NOMO-1 treated with dmso at 0.1 percent for 144 hours (cell line): Measurements from ENCODE around the gene CTIF.

Experiments used
- DNase-seq: peaks from one replicate; lab custom pipeline; 2025; ENCODE audit not compliant: unreplicated experiment; lab: John Stamatoyannopoulos, UW

CTIF gene

DNA sequence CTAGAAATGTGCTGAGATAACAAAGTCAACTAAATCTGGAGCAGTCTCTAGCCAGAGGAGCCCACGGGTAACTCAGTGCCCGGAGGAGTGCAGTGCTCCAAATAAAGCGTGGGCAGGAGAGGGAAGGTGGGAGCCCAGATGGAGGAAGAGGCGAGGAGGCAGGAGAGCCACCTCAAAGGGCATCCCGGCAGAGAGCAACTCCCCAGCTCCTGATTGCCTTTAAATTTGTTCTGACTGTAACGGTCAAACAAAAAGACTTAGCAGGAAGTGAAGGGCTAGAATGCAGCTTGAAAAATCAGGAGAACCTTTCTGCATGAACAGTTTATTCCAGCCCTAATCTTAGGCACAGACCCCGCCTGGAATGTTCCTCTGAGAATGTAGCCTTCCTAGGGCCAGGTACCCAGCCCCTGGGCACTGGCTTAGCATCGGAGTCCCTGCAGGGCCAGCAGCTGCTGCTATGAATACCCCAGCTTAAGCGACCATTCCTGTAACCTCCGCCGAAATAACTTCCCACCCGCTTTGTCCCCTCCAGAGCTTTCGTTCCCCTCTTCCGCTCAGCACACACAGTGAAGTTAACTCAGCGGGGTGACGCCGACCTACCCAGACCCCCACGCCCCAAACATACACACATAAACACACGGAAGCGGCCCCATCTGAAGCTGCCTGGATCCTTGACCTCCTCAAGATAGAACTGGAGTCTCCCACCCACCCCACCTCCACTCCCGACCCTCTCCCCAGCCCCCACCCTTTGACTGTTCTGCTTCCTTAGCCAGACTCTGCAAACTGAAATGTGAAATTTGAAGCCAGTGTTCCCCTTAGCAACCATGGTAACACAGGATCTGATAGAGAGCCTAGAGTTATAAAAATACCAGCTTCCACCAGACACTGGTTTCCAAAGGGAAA is 288.7 kb downstream of the CTIF start:
- DNase-seq, result no peak

DNA sequence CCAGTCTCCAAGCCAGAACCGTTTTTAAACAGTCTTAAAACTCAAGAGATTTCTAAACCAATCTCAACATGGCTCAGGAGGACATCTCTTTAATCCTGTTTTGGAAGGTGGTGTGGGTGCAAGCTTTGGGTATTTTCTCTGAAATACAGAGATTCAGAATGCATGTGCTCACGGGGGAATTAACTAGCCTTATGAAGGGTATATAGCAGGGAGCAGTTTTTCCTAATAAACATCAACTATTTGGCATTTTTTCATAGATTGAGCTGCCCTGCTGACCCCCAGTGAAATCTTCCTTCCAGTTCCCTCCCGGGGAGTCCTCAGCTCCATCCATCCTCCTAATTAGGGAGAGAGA is 289.3 kb downstream of the CTIF start:
- no peak for DNase-seq

DNA sequence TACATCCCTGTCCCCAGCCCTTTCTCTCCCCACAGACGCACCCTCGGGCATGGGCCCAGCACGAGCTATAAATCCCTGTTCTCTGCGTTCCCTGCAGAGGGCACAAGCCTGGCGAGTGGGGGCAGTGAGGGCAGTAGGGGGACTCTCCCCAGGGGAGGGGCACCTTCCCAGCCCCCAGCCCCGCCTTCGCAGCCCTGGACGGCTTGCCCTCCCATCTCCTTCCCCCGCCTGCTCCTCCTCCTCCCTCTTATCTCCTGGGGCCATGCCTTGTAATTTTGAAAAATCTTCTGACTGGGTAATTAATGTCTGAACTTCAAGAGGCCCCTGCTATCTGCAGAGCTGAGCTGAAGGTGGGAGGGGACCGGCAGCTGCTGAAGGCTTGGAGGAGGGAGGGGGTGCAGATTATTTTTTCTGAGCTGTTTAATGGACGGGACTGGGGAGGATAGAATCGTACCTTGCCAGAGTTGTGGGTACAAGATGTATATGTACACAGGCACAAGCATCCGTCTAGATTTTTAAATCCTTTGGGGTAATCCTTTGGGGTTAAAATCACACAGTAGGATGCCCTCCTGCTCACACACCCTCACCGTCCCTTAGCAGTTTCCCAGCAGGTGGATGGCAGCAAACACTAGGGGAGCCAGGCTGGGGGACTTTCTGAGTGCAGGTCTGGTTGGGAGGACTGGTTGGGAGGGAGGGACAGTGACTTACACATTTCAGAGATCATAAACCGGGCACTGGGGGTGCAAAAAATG is 290.0 kb downstream of the CTIF start:
- DNase-seq, result no peak

GRCh38 chr18:48829443-48830149 is 290.8 kb downstream of the CTIF start:
- DNase-seq, result no peak

GRCh38 chr18:48831113-48831759 is 292.4 kb downstream of the CTIF start:
- DNase-seq, result no peak

DNA sequence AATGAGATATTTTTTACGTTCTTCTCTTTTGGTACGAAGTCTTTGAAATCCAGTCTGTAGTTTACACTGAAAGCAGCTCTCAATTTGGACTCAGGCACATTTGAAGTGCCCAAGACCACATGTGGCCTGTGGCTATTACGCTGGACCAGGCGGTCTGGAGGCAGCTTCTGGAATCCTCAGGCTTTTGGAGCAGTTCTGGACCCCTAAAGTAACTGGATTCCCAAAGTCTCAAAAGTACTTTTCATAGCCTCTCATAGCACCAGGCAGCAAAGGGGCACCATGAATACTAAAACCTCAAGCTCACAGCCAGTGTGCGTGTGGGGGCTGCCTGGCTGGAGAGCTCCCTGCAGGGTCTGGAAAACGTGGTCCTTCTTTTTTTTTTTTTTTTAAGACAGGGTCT is 293.0 kb downstream of the CTIF start:
- no peak for DNase-seq

- DNase-seq, result peak; percentile 14
These were observed 294.3 kb downstream of the CTIF start for GRCh38 chr18:48832938-48833700.

DNA sequence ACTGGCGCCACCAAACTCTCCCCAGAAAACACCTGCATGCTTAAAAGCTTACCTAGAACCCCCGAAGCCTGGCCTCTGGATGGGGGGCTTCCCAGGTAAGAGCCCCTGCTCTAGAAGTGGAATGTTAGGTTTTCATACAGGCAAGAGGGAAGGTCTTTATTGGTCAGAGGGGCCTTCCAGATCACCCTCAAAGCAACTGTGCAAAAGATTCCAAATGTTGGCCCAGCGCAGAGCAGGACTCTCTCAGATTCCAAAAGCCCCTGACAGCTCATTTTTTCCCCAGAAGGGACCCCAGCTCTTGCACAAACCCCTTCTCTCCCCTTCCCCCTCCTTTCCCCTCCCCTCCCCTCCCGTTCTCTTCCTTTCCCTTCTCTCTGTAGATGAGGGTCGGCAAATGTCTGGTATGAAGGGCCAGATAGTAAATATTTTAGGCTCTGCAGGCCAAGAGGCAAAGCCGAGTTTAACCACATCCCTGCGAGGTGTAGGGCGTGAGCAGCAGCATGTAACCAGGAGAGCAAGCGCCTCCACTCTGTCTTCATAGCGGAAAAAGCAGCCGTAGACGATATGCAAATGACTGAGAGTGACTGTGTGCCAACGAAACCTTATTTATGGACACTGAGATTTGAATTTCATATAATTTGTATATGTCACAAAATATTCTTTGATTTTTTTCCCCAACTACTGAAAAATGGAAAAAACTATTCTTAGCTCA is 295.0 kb downstream of the CTIF start:
- DNase-seq, result no peak

GRCh38 chr18:48834413-48835031 is 295.7 kb downstream of the CTIF start:
- DNase-seq, result peak; percentile 86

- no peak for DNase-seq
These were observed 296.3 kb downstream of the CTIF start for GRCh38 chr18:48835119-48835518.

DNA sequence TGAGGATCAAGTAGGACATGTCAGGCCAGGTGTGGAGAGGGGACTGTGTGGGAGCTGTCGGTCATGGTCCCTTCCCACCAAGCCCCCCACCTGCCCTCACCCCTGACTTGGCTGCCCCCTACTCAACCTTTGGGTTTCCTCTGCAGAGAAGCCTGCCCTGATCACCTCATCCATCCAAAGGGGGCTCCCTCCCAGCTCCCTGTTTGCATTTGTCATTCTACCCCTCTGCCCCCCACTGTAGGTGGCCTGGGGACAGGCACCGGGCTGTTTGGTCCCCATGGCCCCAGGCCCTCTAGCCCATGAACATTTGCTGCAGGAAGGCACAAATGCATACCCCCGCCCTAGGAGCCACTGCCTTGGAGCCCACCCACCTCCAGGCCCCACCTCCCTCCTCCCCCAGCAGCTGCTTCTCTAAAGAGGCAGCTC is 296.9 kb downstream of the CTIF start:
- DNase-seq, result no peak

GRCh38 chr18:48836231-48836805 is 297.5 kb downstream of the CTIF start:
- no peak for DNase-seq

- DNase-seq, result no peak
These were observed 298.2 kb downstream of the CTIF start for GRCh38 chr18:48836806-48837615.

GRCh38 chr18:48837676-48838075 is 298.8 kb downstream of the CTIF start:
- DNase-seq, result no peak

- no peak for DNase-seq
These were observed 299.4 kb downstream of the CTIF start for GRCh38 chr18:48838166-48838775.

- DNase-seq, result peak; percentile 32
These were observed 300.3 kb downstream of the CTIF start for GRCh38 chr18:48838921-48839818.
